HG02852 (cell line): ENCODE results near the gene HOXA7.

ENCODE experiments used
- ATAC-seq: cut with Tn5 transposase; IDR thresholded peaks from one replicate; pipeline ENCODE4 v1.9.1; 2021; ENCODE audit warnings: mild to moderate bottlenecking, moderate library complexity; ENCODE audit not compliant: unreplicated experiment

The HOXA7 gene

GRCh38 chr7:27148756-27149641, 7.5 kb downstream of the HOXA7 start:
- no peak for ATAC-seq

DNA sequence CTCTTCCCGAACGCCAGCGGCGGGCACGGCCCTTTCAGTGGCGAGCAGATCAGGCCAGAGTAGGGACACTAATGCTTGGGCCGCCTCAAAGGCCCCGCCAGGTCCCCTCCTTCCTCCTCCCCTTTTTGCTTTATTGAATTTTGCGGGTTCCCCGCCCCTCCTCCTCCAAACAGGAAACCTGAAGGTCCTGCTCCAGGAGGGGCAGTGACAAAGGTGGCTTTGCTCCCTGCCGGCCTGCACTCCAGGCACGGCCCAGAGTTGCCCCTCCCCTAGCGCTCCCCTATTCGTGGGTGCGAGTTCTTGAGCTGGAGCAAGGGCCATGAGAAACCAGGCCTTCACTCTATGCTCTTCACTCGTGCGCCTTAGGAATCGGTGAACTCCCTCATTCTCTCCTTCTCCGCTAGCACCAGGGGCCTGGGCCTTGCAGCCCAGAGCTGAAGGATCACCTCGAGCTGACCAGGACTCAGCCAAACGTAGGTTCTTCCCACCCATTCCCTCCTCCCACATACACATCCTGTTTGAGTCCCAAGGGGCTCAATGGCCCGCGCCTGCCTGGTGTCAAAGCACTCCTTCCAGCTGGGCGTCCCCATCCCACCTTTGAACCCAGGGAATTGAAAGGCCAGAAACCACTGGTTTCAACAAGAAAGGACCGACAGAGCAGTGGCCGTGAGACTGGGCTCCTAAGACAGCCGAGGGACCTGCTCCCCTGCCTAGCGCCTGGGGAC, 8.3 kb downstream of the HOXA7 start:
- no peak for ATAC-seq

- no peak for ATAC-seq
These were observed 9.1 kb downstream of the HOXA7 start, which contains the start of gene HOXA6 for GRCh38 chr7:27147199-27148030. Gene HOXA6, minus strand, starts transcription at chr7:27147774. Its CDS starts 25 bp downstream, at chr7:27147749.

DNA sequence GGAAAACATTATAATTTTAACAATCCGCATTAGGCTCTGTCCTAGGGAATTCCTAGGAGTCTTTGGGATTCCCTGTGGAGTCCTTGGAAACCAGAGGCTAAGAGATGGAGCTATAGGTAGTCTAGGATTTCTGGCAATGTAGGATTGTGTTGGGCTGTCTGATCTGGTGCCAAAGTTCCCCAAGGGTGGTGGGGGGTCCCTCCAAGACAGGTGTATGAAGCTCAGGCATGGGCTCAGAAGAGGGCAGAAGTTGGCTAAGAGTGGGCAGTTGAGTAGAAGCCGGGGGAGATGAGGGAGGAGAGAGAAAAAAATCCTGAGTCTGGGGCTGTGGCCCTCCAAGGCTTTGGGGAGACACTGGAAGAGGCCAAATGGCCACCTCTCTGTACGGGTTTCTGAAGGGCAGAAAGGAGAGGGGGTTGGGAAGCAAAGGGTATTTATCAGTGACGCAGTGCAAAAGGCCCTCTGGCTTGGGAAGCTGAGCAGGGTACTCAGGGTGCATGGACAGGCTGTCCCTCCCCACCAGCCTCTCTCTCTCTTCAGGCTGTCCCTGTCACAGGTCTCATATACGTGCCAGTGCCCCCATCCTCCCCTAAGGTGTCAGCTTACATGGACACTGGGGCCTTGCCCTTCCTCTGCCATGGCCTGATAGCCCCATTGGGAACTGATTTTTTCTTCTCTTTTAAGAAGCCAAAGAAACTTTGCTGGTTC, 9.8 kb downstream of the HOXA7 start:
- ATAC-seq = no peak

GRCh38 chr7:27145914-27146412, 10.5 kb downstream of the HOXA7 start:
- ATAC-seq = no peak

DNA sequence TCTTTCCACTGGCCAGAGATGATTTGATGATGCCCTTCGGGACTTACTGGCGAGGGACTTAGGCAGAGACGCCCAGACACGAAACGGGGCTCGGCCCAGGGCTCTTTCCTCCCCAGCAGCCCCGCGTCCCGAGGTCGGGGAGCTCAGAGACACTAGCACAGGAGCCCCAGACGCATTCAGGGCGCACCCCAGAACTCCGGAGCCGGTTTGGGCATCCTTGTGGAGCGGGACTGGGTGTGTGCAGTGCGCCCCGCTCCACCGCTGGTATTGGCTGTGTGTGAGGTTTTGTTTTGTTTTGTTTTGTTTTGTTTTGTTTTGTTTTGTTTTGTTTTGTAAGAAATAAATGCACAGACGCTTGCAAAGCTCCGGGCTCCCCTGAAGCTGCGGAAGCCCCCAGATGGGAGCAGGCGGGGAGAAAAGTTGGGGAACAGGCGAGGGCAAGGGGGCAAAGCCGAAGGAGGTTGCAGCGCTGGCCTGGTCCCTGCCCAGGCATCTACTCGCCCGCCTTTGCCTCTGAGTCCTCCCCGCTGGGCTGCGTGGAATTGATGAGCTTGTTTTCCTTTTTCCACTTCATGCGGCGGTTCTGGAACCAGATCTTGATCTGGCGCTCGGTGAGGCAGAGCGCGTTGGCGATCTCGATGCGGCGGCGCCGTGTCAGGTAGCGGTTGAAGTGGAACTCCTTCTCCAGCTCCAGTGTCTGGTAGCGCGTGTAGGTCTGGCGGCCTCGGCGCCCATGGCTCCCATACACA, 11.1 kb downstream of the HOXA7 start:
- ATAC-seq = no peak

DNA sequence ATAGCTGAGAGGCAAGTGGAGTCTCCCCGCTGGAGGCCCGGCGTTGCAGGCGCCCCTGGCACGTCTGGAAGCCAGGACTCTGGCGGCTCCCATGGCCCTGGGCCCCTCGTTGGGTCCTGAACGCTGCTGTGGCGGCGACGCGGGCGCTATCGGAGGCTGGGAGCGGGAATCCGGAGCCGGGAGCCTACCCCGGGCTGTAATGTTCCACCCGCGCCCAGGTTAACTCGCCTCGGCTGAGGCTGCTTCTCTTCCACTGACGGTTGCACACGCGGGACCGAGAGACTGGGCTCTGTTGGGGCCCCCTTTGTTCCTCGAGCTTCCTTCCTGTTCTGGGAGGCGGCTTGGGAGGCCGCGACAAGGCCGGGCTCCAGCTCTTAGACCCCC, 11.7 kb downstream of the HOXA7 start:
- ATAC-seq = no peak

DNA sequence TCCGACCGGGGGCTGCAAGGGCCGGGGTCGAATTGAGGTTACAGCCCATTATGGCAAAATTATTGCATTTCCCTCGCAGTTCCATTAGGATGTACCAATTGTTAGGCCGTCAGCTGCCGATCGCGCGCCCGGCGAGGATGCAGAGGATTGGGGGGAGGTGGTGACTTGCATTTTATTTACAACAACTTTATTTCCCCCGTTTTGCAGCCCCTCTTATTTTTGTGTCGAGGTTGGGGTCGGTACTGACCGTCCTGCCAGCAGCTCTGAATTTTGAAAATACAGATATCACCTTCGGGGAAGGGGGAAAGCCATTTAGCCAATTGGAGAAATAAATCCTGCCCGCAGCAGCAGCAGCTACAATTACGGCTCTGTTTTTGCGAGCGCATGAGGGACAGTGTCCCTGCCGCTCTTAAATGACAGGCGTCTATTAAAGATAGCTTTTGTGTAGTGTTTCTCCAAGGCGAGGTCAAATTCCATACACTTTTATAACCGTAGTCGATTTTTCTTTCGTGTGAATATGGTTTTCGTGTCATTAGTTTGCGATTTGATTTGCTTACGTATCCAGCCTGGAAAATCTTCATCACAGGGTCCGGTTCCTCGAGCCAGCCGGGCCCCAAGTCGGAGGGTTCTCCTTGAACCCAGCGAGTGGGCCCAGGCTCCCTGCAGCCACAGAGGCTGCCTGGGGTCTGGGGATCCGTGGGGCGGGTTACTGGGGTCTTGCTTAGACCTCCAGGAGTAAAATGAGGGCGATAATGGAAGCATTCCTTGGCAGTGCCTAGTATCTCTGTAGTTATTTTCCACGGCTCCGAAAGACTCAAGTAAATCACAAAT, 12.3 kb downstream of the HOXA7 start:
- no peak for ATAC-seq

GRCh38 chr7:27143023-27143949, 13.2 kb downstream of the HOXA7 start, which contains the start of gene HOXA5:
Gene HOXA5, minus strand, starts transcription at chr7:27143681. Its CDS starts 74 bp downstream, at chr7:27143607.
- no peak for ATAC-seq

GRCh38 chr7:27142580-27143022, 13.9 kb downstream of the HOXA7 start:
- no peak for ATAC-seq

- ATAC-seq = no peak
These were observed 14.4 kb downstream of the HOXA7 start for GRCh38 chr7:27141923-27142579.

DNA sequence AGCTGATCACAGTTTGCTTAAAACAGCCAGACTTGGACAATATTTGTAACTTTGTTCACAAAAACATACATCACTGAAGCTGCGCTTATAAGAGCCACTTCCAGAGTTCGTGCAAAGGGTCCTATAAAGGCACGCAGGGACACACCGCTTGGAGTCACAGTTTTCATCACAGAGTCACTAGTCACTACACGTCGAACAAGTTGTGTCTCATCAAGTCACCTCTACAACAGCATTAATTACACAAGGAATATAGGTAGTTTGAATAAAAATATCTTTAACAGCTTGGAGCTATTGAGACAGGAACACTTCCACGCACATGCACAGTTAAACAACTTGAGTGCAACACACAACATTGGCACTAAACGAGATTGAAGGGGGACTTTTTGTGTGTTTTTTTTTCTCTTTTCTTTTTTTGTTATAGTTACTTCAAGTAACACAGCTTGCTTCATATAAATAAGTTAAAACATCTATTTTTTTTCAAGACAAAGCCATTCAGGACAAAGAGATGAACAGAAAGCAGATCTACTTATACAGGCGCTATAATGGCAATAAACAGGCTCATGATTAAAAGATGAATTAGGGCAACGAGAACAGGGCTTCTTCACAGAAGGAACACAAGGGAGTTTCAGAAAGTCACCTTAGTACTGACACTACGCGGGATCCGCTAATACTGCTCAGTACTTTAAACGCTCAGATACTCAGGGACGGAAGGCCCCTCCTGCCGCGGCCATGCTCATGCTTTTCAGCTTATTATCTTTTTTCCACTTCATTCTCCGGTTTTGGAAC, 15.1 kb downstream of the HOXA7 start:
- no peak for ATAC-seq

DNA sequence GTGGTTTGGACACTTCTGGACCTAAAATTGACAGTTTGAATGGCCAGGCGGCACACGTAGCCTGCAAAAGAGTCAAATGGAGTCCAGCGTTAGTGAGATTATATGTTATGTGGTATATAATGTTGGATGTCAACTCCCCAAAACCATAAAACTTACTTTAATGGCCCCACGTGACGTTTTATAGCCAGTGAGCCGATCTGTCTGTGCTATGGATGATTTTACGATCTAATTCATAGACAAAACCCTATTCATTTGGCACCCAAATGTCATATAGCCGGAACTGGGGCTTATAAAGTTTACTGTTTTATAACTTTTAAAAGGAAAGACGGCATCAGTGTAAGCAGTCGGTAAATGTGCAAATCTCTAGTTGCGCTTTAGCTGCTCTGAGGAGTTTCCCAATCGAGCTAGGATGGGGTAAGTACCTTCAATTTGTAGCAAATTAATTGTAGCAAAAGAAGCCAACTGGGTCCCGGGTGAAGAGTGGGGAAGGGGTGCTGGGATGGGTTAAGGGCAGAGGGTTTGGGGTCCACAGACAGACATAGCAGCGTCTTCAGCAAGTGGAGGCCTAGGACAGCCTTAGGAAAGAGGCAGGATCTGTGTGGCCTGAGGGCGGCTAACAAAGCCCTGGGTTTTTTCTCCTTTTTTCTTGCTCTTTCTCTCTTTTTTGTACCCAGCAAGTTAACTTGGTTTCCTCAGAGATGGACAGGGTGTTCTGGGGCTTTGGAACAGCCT, 16.2 kb downstream of the HOXA7 start:
- no peak for ATAC-seq

GRCh38 chr7:27139334-27140125, 16.9 kb downstream of the HOXA7 start:
- ATAC-seq = no peak

GRCh38 chr7:27138985-27139333, 17.5 kb downstream of the HOXA7 start:
- ATAC-seq = no peak
